Dendritic cell treated with granulocyte-macrophage colony-stimulating factor and Interleukin-4, amounts not matched to agents 40 ng/mL and 50 ng/mL, for 4 days (primary cell): ENCODE measurements around the gene GNA12.
A peak's percentile ranks its signal among the peaks of the same experiment; 100 is the strongest.
"Not testable (repeated sequence)": the region's sequence is repeated elsewhere in the genome, so short reads cannot be mapped to it uniquely, and the experiment has no call there.

Experiments
- H3K27ac Mint-ChIP-seq: one replicate; pipeline ENCODE4 v1.8.0; 2022; ENCODE audit warnings: mild to moderate bottlenecking, mixed read lengths
- H3K27me3 Mint-ChIP-seq: one replicate; pipeline ENCODE4 v1.8.0; 2022; ENCODE audit warnings: mild to moderate bottlenecking, mixed read lengths
- H3K36me3 Mint-ChIP-seq: one replicate; pipeline ENCODE4 v1.8.0; 2022; ENCODE audit warnings: low read depth, mixed read lengths
- H3K4me1 Mint-ChIP-seq: one replicate; pipeline ENCODE4 v1.8.0; 2022; ENCODE audit warnings: low read depth, mixed read lengths
- H3K4me3 Mint-ChIP-seq: one replicate; pipeline ENCODE4 v1.8.0; 2022; ENCODE audit warnings: mild to moderate bottlenecking, moderate library complexity, mixed read lengths
- H3K9me3 Mint-ChIP-seq: one replicate; pipeline ENCODE4 v1.8.0; 2022; ENCODE audit warnings: mixed read lengths
- intact Hi-C: fragments of 100-400 bp; cut with micrococcal nuclease; formaldehyde crosslinking; loops from one replicate; pipeline ENCODE4 v1.15.0; 2022

GNA12 gene

DNA sequence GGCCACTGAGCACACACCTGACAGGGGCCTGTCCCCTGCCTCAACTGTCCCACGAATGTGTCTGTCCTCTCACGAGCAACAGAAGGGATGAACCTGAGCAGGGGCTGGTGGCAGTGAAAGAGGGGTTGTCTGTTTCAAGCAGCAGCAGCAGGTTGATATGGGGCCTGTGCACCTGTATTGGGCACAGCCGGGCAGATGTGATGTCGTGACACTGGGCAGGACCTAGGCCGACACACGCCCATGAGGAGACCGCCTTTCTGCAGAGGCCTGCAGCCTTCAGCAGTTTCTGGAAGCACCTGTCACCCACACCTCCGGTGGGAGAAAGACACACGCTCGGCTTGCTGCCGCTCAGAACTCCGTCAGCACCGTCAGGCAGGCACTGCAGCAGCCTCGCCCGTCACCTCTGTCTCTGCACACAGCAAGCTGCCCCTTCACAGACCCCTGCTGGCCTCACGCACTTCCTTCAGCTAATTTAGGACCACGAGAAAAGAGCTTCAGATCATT, 107.6 kb downstream of the GNA12 start:
- intact Hi-C loops: no loop called here
- Mint-ChIP-seq H3K27me3 (no peaks in the 10 kb centered on the region), H3K36me3 (peaks cover 30% of the 10 kb centered on the region), H3K4me3 (no peak overlapping the region), H3K27ac (peak overlapping the region; percentile 88), H3K9me3 (peaks cover 7% of the 10 kb centered on the region), H3K4me1 (peaks cover 72% of the 10 kb centered on the region)

DNA sequence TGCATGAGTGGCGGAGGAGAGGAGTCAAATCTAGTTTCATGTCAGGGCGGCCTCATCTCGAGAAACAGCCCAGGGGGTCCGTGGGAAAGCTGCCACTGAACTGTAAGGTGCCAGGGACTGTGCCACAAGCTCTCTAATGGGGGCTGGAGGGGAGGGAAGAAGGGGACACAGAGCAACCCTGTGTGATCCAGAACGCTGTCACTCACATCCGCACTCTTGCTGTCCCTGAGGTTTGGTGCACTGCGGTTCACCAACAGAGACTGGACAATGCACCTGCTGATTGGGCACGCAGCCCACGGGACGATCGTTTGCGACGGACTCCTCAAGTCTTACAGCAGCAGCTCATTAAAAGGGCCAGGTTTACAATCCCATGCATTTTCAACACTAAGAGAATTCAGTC, 108.4 kb downstream of the GNA12 start:
- H3K36me3 Mint-ChIP-seq: peaks cover 38% of the 10 kb centered on the region
- H3K27ac Mint-ChIP-seq: peak overlapping the region; percentile 88
- H3K4me3 Mint-ChIP-seq: no peak overlapping the region
- no peaks in the 10 kb centered on the region for H3K27me3 Mint-ChIP-seq
- intact Hi-C loops: no loop called here
- H3K4me1 Mint-ChIP-seq: peaks cover 79% of the 10 kb centered on the region
- peaks cover 7% of the 10 kb centered on the region for H3K9me3 Mint-ChIP-seq

DNA sequence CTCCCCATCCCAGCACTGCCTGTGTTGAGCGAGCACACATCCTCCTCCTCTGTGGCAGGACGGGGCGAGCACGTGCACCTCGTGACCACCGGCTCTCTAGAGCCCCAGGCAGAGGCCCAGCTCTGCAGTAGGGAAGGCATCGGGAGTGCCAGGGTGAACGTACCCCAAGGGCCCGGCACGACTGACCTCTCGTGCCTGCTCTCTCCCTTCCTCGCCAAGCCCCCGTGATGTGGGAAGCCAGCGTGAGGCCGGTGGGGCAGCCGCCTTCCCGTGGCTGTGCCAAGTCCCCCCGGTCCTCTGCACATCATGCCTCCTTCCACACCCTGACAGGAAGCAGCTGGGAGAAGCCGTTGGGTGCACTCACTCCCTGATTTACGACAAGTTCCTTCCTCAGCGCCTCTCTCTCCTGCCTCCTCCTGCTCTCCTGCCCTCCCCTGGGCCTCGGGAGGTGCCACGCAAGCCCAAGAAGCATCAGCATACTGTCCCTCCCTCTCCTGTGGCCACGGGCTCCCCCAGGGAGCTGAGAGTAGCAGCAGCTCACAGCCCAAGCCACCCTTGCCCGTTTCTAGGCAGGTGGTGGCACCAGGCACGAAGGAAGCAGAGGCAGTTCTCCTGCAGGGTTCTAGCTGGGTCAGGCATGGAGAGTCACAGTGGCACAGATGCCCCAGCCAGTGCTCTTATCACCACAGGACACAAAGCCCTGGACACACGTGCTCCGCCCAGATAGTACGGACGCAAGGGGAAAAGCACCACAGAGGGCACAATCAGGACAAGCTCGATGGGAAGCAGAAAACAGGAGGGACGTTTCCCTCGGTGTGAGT, 109.1 kb downstream of the GNA12 start:
- H3K4me3 Mint-ChIP-seq: peak overlapping the region; percentile 58
- peaks cover 87% of the 10 kb centered on the region for H3K4me1 Mint-ChIP-seq
- intact Hi-C loops: no loop called here
- H3K27ac Mint-ChIP-seq: peak overlapping the region; percentile 88
- peaks cover 7% of the 10 kb centered on the region for H3K9me3 Mint-ChIP-seq
- H3K27me3 Mint-ChIP-seq: no peaks in the 10 kb centered on the region
- peaks cover 44% of the 10 kb centered on the region for H3K36me3 Mint-ChIP-seq

DNA sequence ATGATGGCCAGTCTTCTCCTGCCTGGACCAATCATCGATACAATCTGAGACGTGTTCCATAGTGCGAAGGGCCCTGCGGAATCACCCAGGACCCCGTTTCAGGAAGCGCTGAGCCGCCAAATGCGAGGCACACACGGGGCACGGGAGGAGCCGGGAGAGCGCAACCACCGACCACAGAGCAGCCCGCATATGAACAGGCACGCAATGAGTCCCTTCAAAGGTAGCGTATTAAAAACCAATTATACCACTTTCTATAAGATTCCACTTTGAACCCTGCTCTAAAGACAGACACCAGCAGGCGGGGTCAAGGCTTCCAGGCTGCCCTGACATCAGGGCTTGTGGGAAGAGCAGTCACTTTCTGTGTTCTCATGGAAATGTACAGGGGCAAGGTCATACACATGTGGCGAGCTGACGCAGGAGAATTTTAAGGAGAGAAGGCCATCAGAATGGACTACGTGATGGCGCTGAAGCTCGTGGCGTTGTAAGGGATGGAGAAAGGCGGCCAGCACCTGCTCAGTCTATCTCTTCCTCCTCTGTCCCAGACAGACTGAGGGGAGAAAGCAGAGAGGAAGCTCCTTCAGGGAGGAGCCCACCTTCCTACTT, 109.9 kb downstream of the GNA12 start:
- Mint-ChIP-seq H3K4me1 (peaks cover 91% of the 10 kb centered on the region), H3K27ac (peak overlapping the region; percentile 88), H3K27me3 (no peaks in the 10 kb centered on the region), H3K9me3 (peaks cover 7% of the 10 kb centered on the region), H3K4me3 (peak overlapping the region; percentile 45), H3K36me3 (peaks cover 44% of the 10 kb centered on the region)
- intact Hi-C loops: no loop called here

DNA sequence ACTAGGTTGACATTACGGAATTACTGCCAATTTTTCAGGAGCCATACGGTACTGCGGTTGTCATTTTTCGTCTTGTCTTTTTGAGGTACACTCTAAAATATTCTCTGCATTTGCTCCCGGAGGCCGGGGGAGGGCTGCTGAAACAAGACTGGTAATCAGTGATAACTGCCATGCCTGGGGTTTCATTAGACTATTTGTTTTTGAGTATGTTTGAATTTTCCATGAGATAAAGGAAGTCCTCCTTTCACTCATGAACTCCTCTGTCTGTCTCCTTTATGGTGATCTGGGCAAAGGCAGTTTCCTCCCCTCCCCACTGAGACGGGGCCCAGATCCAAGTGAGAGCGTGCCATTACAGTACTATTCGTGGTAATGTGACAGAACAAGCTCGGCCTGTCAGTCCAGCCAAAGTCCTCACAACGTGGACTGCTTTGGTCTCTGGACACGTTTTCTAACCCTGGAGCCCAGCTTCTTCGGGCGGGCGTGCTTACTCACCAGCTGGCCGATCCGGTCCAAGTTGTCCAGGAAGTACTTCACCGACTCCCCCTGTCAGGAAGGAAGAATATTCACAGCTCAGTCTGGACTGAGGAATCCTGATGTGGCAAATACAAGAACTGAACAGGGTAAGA, 111.0 kb downstream of the GNA12 start:
- Mint-ChIP-seq H3K9me3 (peaks cover 7% of the 10 kb centered on the region), H3K4me3 (no peak overlapping the region), H3K27ac (peak overlapping the region; percentile 88)

DNA sequence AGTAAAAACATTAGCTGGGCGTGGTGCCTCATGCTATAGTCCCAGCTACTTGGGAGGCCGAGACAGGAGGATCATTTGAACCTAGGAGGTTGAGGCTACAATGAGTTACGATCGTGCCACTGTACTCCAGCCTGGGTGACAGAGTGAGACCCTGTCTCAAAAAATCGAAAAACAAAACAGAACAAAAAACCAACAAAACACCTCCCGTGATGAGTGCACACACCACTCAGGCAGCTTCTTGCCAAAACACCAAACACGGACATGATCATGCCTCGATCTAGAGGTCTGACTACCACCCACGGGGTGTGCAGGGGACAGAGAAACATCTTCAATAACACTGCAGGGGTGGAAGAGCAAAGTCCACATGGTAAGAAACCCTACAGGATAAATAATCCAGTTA, 111.7 kb downstream of the GNA12 start:
- Mint-ChIP-seq H3K27ac (peak overlapping the region; percentile 88), H3K4me3 (no peak overlapping the region), H3K36me3 (peaks cover 50% of the 10 kb centered on the region), H3K27me3 (no peaks in the 10 kb centered on the region), H3K9me3 (peaks cover 7% of the 10 kb centered on the region), H3K4me1 (peaks cover 82% of the 10 kb centered on the region)
- intact Hi-C loops: no loop called here

More for the DNA sequence above, 111.0 kb downstream of the GNA12 start:
- Mint-ChIP-seq H3K36me3 (peaks cover 48% of the 10 kb centered on the region), H3K27me3 (no peaks in the 10 kb centered on the region), H3K4me1 (peaks cover 86% of the 10 kb centered on the region)
- intact Hi-C loops: no loop called here

DNA sequence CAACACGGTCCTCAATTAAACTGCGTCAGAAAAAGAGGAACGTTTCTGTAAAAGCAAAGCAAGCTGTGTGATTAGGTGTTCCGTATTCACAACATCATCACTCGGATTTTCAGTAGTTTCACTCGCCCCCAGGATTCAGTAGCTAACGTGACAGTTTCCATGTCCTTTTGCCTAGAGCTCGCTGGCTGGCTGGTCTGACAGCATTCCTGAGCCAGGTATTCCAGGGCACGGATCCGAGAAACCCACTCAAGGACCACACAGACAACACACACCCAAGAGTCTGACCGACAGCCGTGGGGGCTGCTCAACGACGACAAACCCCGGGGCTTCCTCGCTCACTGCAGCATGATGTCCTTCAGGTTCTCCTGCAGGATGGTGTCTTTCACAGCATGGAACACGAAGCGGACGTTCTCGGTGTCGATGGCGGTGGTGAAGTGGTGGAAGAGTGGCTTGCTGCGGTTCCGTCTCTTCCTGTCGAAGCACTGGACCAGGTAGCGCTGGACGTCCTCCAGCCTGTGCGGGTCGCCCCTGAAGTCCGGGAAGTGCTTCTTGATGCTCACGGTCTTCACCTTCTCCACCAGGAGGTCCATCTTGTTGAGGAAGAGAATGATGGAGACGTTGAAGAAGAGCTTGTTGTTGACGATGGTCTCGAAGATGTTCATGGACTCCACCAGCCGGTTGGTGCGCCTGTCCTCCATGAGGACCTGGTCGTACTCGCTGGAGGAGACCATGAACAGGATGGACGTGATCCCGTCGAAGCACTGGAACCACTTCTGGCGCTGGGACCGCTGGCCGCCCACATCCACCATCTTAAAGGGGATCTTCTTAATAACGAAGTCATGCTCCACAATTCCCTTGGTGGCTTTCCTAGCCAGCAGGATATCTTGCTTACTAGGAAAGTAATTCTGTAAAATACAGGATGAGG, 113.0 kb downstream of the GNA12 start:
- intact Hi-C loops: no loop called here
- peaks cover 7% of the 10 kb centered on the region for H3K9me3 Mint-ChIP-seq
- peaks cover 72% of the 10 kb centered on the region for H3K4me1 Mint-ChIP-seq
- no peak overlapping the region for H3K4me3 Mint-ChIP-seq
- H3K27me3 Mint-ChIP-seq: no peaks in the 10 kb centered on the region
- H3K36me3 Mint-ChIP-seq: peaks cover 63% of the 10 kb centered on the region
- H3K27ac Mint-ChIP-seq: no peak overlapping the region

DNA sequence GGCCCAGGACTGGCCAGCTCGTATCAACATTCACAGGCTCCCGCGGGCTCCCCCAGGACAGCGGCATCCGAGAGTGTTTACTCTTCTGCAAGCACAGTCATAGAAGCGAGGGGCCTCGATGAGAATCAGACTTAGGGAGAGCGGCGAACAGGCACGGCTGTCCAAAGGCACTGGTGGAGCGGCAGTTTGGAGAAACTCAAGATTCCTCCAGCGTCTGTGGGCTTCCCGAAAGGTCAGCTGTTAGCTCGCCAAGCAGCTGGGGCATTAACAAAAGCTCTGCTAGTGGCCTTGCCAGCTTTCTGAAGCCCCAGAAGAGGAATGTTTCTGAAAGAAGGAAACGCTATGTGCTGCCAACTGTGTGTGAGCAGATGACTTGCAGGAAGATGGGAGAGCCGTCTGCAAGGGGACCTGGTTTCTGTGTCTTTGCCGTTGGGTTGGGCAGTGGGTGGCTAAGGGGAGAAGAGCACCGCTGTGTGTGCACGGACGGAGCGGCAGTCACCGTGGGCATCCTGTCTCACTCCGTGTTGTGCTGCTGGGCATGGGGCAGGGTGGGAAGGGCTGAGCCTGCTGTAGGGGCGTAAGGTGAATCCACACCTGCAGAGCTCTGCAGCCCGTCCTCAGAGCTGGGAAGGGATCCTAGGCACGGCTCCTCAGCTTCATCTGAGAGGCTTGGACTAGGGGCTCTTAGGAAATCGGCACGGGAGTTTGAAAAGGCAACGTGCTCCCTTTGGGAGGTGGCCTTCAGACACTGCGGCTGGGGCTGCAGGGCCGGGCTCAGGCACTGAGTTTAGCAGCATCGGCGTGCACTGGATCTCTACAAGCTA, 114.0 kb downstream of the GNA12 start:
- H3K9me3 Mint-ChIP-seq: peaks cover 7% of the 10 kb centered on the region
- peak overlapping the region; percentile 84 for H3K27ac Mint-ChIP-seq
- intact Hi-C loops: loop anchor here (5.0 to 10.0 kb wide), 2 partner anchors 32 to 95 kb away; no protein-coding TSS in a partner anchor
- H3K4me1 Mint-ChIP-seq: peaks cover 62% of the 10 kb centered on the region
- no peaks in the 10 kb centered on the region for H3K27me3 Mint-ChIP-seq
- H3K36me3 Mint-ChIP-seq: peaks cover 73% of the 10 kb centered on the region
- no peak overlapping the region for H3K4me3 Mint-ChIP-seq

DNA sequence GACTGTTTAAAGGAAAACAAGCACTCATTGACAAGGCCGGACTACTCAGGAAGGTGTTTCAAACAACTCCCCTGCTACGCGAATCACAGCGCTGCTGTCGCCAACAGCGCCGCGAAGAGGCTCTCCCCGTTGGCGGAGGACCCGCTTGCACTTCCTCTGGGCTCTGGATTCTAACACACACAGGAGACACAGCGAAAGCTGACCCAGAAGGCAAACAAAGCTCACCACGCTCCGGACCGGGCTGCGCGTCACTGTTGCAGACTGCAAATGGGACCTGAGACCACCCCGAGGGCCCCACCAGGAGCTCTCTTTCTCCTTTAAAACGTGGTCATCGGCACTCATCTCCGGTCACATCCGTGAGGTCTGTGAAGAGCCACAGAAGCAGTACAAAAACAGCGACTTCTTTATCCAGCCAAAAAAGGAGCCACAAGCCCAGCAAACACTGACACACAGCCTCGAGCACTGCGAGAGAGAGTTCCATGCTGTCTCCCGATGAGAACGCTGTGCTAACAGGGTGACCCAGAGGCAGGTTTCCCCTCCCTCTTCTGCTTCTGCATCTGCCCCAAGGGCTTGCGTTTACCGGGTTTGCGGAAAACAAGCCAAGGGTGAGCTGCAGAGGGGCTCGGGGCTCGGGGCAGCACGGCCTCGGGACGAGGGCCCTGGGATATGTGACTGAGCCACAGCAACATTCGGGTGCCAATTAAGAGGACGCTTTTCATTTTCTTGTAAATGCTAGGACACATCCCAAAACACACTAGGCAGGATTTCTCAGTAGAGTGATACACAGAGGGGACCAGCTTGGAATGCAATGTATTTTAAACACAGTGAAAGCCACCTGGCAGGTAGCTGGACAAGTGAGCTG, 114.8 kb downstream of the GNA12 start:
- H3K36me3 Mint-ChIP-seq: peaks cover 79% of the 10 kb centered on the region
- no peaks in the 10 kb centered on the region for H3K27me3 Mint-ChIP-seq
- H3K9me3 Mint-ChIP-seq: peaks cover 7% of the 10 kb centered on the region
- intact Hi-C loops: loop anchor here (5.0 to 10.0 kb wide), 2 partner anchors 33 to 96 kb away; no protein-coding TSS in a partner anchor
- H3K27ac Mint-ChIP-seq: peak overlapping the region; percentile 84
- no peak overlapping the region for H3K4me3 Mint-ChIP-seq
- H3K4me1 Mint-ChIP-seq: peaks cover 54% of the 10 kb centered on the region

DNA sequence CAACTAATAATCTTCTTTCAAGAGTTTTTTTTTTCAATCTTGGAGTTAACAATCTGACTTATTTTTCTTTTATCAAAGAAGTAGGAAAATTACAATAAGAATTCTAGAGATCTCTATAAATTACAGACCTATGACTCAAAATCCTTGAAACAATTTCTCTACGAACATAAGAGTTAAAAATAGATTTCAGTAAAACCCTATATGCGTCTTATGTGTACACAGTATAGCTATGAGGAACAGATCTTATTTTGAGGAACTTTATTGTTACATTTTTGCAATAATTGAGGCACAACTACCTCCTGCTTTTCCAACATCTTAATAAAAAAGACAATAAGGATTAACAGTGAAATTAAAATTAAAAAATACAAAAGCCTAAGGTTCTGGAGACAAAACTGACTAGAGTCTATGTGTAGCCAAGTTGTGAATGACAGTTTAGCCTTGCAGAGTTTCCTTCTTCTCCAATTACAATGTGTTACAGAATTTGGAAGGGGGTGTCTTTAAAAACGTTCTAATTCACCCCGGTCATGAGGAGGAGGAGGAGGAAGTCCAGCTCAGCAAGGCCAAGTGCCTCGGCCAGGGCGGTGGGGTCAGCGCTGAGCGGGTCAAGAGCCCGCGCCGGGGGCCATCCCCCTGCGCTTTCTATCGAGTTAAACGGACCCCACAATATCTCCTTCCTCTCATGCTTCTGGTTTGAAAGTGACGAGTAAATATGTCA, 115.6 kb downstream of the GNA12 start:
- Mint-ChIP-seq H3K27me3 (no peaks in the 10 kb centered on the region), H3K9me3 (peaks cover 5% of the 10 kb centered on the region), H3K4me1 (peaks cover 46% of the 10 kb centered on the region), H3K4me3 (no peak overlapping the region), H3K36me3 (peaks cover 84% of the 10 kb centered on the region), H3K27ac (peak overlapping the region; percentile 84)
- intact Hi-C loops: loop anchor here (5.0 to 10.0 kb wide), 2 partner anchors 34 to 96 kb away; no protein-coding TSS in a partner anchor

DNA sequence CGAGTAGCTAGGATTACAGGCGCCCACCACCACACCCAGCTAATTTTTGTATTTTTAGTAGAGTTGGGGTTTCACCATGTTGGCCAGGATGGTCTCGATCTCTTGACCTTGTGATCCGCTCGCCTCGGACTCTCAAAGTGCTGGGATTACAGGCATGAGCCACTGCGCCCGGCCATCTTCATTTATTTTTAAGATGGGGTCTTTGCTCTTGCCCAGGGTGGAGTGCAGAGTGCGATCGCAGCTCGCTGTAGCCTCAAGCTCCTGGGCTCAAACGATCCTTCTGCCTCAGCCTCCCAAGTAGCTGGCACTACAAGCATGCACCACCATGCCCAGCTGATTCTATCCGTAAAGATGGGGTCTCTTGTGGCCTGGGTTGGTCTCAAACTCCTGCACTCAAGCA, 116.9 kb downstream of the GNA12 start:
- H3K4me1 Mint-ChIP-seq: peaks cover 33% of the 10 kb centered on the region
- not testable (repeated sequence) for H3K9me3 Mint-ChIP-seq, H3K4me3 Mint-ChIP-seq, H3K27me3 Mint-ChIP-seq, H3K27ac Mint-ChIP-seq
- intact Hi-C loops: loop anchor here (5.0 to 10.0 kb wide), 2 partner anchors 35 to 98 kb away; no protein-coding TSS in a partner anchor
- peaks cover 84% of the 10 kb centered on the region for H3K36me3 Mint-ChIP-seq
